MM.1S (cell line): ENCODE data around the gene ALG9.

Experiments used
- DNase-seq: peaks from one replicate; pipeline ENCODE4 v3.0.0-alpha.2; 2015
- H2AFZ ChIP-seq: fragments of 300-600 bp; sonication (generic); 2 replicates; pipeline ENCODE4 v1.6.0; 2016; ENCODE audit warnings: antibody characterized with exemption, low read length
- H3F3A ChIP-seq: fragments of 300-600 bp; sonication (generic); 2 replicates; pipeline ENCODE4 v1.6.1; 2016; ENCODE audit warnings: mild to moderate bottlenecking, antibody characterized with exemption, low read length, moderate library complexity, mixed read lengths; ENCODE audit not compliant: insufficient read depth
- H3K27ac ChIP-seq: fragments of 300-600 bp; sonication (generic); 2 replicates; pipeline ENCODE4 v1.5.1; 2016; ENCODE audit warnings: mild to moderate bottlenecking, low read length
- H3K27me3 ChIP-seq: fragments of 300-600 bp; sonication (generic); replicated peaks from 2 replicates; pipeline ENCODE4 v1.6.0; 2016; ENCODE audit warnings: low read length; ENCODE audit not compliant: insufficient read depth
- H3K36me3 ChIP-seq: fragments of 300-600 bp; sonication (generic); replicated peaks from 2 replicates; pipeline ENCODE4 v1.6.1; 2016; ENCODE audit warnings: mild to moderate bottlenecking, low read length, mixed read lengths; ENCODE audit not compliant: insufficient read depth
- H3K4me1 ChIP-seq: fragments of 300-600 bp; sonication (generic); 2 replicates; pipeline ENCODE4 v1.6.1; 2016; ENCODE audit warnings: low read length, mixed read lengths
- H3K4me2 ChIP-seq: fragments of 300-600 bp; sonication (generic); 2 replicates; pipeline ENCODE4 v1.6.0; 2016; ENCODE audit warnings: low read depth, low read length
- H3K4me3 ChIP-seq: fragments of 300-600 bp; sonication (generic); 2 replicates; pipeline ENCODE4 v1.5.1; 2016; ENCODE audit warnings: low read length, mixed read lengths
- H3K79me2 ChIP-seq: fragments of 300-600 bp; sonication (generic); 2 replicates; pipeline ENCODE4 v1.6.1; 2016; ENCODE audit warnings: mixed run types, low read length, mixed read lengths
- H3K9ac ChIP-seq: fragments of 300-600 bp; sonication (generic); 2 replicates; pipeline ENCODE4 v1.6.1; 2016; ENCODE audit warnings: low read length, mixed read lengths
- H3K9me2 ChIP-seq: fragments of 300-600 bp; sonication (generic); replicated peaks from 2 replicates; pipeline ENCODE4 v1.6.1; 2016; ENCODE audit warnings: mild to moderate bottlenecking, low read length, mixed read lengths; ENCODE audit not compliant: insufficient read depth
- H3K9me3 ChIP-seq: fragments of 300-600 bp; sonication (generic); replicated peaks from 2 replicates; pipeline ENCODE4 v1.6.1; 2016; ENCODE audit warnings: mild to moderate bottlenecking, low read length, mixed read lengths; ENCODE audit not compliant: insufficient read depth
- H4K20me1 ChIP-seq: fragments of 300-600 bp; sonication (generic); 2 replicates; pipeline ENCODE4 v1.6.1; 2016; ENCODE audit warnings: mild to moderate bottlenecking, low read length, moderate library complexity, mixed read lengths; ENCODE audit not compliant: insufficient read depth
- EZH2 ChIP-seq: fragments of 300-600 bp; sonication (generic); optimal IDR thresholded peaks from 2 replicates; pipeline ENCODE3; 2017; ENCODE audit warnings: low read depth, mild to moderate bottlenecking, antibody characterized with exemption, low read length, mixed read lengths
- EZH2phosphoT487 ChIP-seq: fragments of 300-600 bp; sonication (generic); IDR thresholded peaks from 2 replicates; pipeline ENCODE4 v1.6.1; 2018; ENCODE audit warnings: antibody characterized with exemption, low read length
- TF ChIP-seq, protein P1 (sequence below): fragments of 300-600 bp; sonication (generic); IDR thresholded peaks from 2 replicates; pipeline ENCODE4 v1.5.1; 2016; ENCODE audit warnings: antibody characterized with exemption, low read length, mixed read lengths

ALG9 gene

DNA sequence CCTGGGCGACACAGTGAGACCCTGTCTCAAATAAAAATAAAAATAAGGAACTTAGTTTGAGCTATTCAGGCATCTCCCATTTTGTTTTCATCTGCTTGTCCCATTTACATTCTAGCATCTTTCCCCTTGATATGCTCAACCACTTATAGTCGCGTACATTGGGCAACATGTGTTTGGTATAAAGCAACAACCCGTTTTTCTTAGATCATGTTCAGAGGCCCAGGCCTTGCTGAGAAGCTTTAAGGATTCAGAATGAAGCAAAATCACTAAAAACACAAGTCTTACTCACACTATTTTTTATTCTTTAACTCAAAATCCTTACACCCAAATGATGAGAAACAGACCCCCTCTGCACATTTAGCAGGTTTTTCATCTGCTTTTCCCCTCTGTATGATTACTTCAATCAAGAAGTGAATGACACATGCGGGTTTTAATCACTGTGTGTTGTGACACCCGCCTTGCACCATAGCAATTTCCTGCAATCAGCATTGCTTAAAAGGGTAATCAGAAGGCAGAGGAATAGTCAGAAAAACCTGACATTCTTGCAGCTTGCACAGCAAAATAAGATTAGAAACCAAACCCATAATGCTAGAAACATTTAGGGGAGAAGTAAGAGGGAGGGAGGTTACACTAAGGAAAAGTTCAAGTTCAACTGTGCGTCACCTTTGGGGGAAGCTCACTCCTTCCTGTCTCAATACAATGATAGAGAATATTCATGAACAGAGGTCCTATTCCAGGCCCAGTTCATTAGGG lies 25.9 kb downstream of the ALG9 start:
- H3K4me1 ChIP-seq, result no peaks in the 10 kb centered on the region
- H3K9ac ChIP-seq, result no peak overlapping the region
- no peak overlapping the region for H3K4me2 ChIP-seq
- H3K4me3 ChIP-seq, result no peak overlapping the region
- no peaks in the 10 kb centered on the region for H3K36me3 ChIP-seq
- no peak overlapping the region for H2AFZ ChIP-seq
- no peaks in the 10 kb centered on the region for H3F3A ChIP-seq
- H3K27ac ChIP-seq, result no peak overlapping the region
- no peaks in the 10 kb centered on the region for H3K79me2 ChIP-seq
- no peaks in the 10 kb centered on the region for H3K9me3 ChIP-seq
- TF ChIP-seq EZH2 (no peak), EZH2phosphoT487 (no peak)
- TF ChIP-seq, protein P1, sequence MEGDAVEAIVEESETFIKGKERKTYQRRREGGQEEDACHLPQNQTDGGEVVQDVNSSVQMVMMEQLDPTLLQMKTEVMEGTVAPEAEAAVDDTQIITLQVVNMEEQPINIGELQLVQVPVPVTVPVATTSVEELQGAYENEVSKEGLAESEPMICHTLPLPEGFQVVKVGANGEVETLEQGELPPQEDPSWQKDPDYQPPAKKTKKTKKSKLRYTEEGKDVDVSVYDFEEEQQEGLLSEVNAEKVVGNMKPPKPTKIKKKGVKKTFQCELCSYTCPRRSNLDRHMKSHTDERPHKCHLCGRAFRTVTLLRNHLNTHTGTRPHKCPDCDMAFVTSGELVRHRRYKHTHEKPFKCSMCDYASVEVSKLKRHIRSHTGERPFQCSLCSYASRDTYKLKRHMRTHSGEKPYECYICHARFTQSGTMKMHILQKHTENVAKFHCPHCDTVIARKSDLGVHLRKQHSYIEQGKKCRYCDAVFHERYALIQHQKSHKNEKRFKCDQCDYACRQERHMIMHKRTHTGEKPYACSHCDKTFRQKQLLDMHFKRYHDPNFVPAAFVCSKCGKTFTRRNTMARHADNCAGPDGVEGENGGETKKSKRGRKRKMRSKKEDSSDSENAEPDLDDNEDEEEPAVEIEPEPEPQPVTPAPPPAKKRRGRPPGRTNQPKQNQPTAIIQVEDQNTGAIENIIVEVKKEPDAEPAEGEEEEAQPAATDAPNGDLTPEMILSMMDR, result no peak
- no peaks in the 10 kb centered on the region for H3K27me3 ChIP-seq
- no peaks in the 10 kb centered on the region for H4K20me1 ChIP-seq
- H3K9me2 ChIP-seq, result no peaks in the 10 kb centered on the region
- no peak for DNase-seq

DNA sequence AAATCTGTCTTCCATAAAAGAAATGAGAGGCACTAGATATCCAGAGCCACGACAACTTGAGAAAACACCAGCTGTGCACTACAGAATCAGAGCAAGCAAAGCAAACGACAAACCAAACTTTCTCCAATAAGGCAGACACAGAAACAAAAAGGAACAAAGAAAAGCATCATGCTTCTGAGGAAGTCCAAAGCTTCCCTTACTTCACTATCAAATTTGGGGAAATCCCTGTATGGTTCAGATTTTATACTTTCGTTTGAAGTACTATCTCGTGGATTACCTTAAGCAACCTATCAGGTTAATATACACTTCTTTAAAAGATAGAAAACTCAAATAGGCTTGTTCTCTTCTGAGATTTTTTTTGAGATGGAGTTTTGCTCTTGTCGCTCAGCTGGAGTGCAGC lies 27.7 kb downstream of the ALG9 start:
- Histone ChIP-seq H3K27me3 (no peaks in the 10 kb centered on the region), H3K4me3 (no peak overlapping the region), H3K9me3 (no peaks in the 10 kb centered on the region), H3K4me2 (no peak overlapping the region), H3K4me1 (no peaks in the 10 kb centered on the region), H4K20me1 (peaks cover 3% of the 10 kb centered on the region; the same call in 1 of the 2 replicates), H3K36me3 (no peaks in the 10 kb centered on the region), H3K9ac (no peak overlapping the region), H3F3A (no peaks in the 10 kb centered on the region), H3K79me2 (no peaks in the 10 kb centered on the region), H2AFZ (no peak overlapping the region), H3K27ac (no peak overlapping the region), H3K9me2 (no peaks in the 10 kb centered on the region)
- no peak for DNase-seq
- TF ChIP-seq, protein P1, result no peak
- TF ChIP-seq EZH2, result no peak
- no peak for TF ChIP-seq EZH2phosphoT487

DNA sequence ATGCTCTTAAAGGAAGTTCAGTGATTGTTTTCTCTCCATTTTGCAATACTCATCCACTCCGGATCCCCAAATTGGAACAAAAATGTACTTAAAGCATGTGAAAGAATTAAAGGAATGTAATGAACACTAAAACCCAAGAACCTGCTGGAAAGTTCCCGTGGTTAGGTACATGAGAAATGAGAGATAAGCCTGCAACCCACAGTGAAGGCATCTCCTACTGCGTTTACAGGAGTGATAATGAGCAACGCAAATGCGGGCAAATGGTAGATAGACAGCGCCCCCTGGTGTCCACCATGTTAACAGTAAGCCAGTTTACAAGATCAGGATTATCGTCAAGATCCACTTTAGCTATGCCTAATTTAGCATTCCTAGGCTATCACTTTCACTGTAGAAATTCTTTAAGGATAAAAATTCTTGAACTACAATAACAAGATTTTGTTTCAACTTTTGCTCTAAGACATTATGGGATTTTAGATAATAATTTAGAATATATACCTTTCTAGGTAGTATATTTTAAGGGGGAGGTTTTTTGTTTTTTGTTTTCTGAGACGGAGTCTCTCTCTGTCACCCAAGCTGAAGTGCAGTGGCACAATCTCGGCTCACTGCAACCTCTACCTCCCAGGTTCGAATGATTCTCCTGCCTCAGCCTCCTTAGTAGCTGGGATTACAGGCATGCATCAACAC lies 29.9 kb downstream of the ALG9 start:
- Histone ChIP-seq H3K4me2 (no peak overlapping the region), H2AFZ (no peak overlapping the region), H3K4me3 (no peak overlapping the region), H3K36me3 (no peaks in the 10 kb centered on the region), H4K20me1 (peaks cover 4% of the 10 kb centered on the region; the same call in 1 of the 2 replicates), H3K27ac (no peak overlapping the region), H3K9me3 (no peaks in the 10 kb centered on the region), H3F3A (peaks cover 5% of the 10 kb centered on the region; the same call in 1 of the 2 replicates), H3K9me2 (no peaks in the 10 kb centered on the region), H3K9ac (no peak overlapping the region), H3K27me3 (no peaks in the 10 kb centered on the region), H3K4me1 (0 out of 2 replicates have a peak, but pooled peaks cover 7% of the 10 kb centered on the region), H3K79me2 (no peaks in the 10 kb centered on the region)
- peak; percentile 65 for DNase-seq
- TF ChIP-seq, protein P1, result peak; percentile 92
- TF ChIP-seq EZH2, result no peak
